ENCODE results near the gene STK4. TPM values are rescaled to one million over a fixed set of nuclear protein-coding genes. Genes with fewer than 3 reads are reported as not detected.

Gene STK4
- total and polyA plus RNA-seq, 2 of the 8 experiments (the other 6 are each of a cell fraction or from before 2014, with no cell fraction given), result 12.0 to 34.3 TPM

DNA sequence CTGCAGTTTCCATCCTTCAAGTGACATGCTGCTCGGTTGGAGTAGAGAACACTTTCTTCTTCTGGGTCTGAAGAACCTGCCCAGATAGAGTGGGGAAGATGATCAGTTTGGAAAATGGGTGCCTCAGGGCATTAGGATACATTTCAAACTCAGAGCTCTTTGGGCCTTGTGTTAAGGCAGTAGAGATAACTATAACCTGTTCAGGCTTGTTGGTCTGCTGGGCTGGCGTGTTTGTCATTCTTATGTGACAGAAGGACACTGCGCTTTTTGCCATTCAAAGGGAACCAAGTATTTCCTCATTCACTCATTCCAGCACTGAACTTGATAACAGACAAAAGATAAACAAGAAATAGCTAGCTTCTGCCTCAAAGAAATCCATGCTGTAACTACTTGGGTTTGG is 9.9 kb upstream of the STK4 start:
- ChIA-PET POLR2A (ENCODE audit: partially characterized antibody) (interaction anchor here (1.5 to 2.2 kb wide), 2 partner anchors 9 to 14 kb away, joined by 8 read pairs; no protein-coding TSS in a partner anchor), CTCF (ENCODE audit: partially characterized antibody) (interaction anchor here (0.7 to 2.7 kb wide), 3 partner anchors 12 to 421 kb away, joined by 4 to 8 read pairs (median 4); no protein-coding TSS in a partner anchor)
- H3K27ac ChIP-seq (ENCODE audit: low read depth, low read length), result no peak overlapping the region
- H3K23me2 ChIP-seq (ENCODE audit: low read depth, low read length), result peaks cover 5% of the 10 kb centered on the region; the same call in 1 of the 2 replicates
- no peak overlapping the region for H3K4me2 ChIP-seq (ENCODE audit: insufficient read depth in 1 of 2, low read depth in 2 of 2, low read length in 2 of 2)
- no peak overlapping the region for H2BK120ac ChIP-seq (replicated peaks; ENCODE audit: low read depth, low read length)
- H2BK20ac ChIP-seq (ENCODE audit: low read length), result no peak overlapping the region
- peaks cover 0 to 4% (median 0%) of the 10 kb centered on the region in 4 experiments; a peak in 1 of 7 replicates for H3K27me3 ChIP-seq (replicated peaks in 1 of 4; ENCODE audit: control insufficient read depth in 3 of 4, extremely low read depth in 1 of 4, insufficient read depth in 3 of 4, low read length in 3 of 4)
- no peak overlapping the region for H2AFZ ChIP-seq (ENCODE audit: low read length)
- H4K5ac ChIP-seq (ENCODE audit: insufficient read length, low read depth, low read length), result no peak overlapping the region
- no peak overlapping the region for H2AK5ac ChIP-seq (ENCODE audit: low read depth, low read length)
- H2BK15ac ChIP-seq (ENCODE audit: low read length), result no peak overlapping the region
- no peak overlapping the region for H3K9ac ChIP-seq (replicated peaks in 1 of 4; ENCODE audit: extremely low read depth in 1 of 4, low read depth in 3 of 4, low read length in 3 of 4)
- DNase-seq (ENCODE audit: low read depth in 1 of 2, low spot score in 2 of 2), result no peak
- no peak overlapping the region for H3K4ac ChIP-seq (replicated peaks; ENCODE audit: insufficient read length, low read depth, low read length)
- no peak overlapping the region for H4K8ac ChIP-seq (ENCODE audit: extremely low read depth, insufficient read depth, low read length)
- H3K4me3 ChIP-seq (ENCODE audit: extremely low read depth in 1 of 4, insufficient read depth in 2 of 4, low read depth in 3 of 4, low read length in 4 of 4), result no peak overlapping the region
- peaks cover 8% of the 10 kb centered on the region for H3K79me1 ChIP-seq (ENCODE audit: low read depth, low read length)
- H3K36me3 ChIP-seq (ENCODE audit: control insufficient read depth in 2 of 4, insufficient read depth in 4 of 4, low read length in 3 of 4), result peaks cover 16 to 43% (median 37%) of the 10 kb centered on the region in 4 experiments
- H2BK12ac ChIP-seq (ENCODE audit: low read depth, low read length), result no peak overlapping the region
- no peak for FAIRE-seq
- H3K4me1 ChIP-seq (replicated peaks in 1 of 4; ENCODE audit: control insufficient read depth in 3 of 4, insufficient read depth in 4 of 4, low read length in 3 of 4), result peaks cover 0 to 10% (median 4%) of the 10 kb centered on the region in 4 experiments; a peak in 5 of 7 replicates
- no peak overlapping the region for H3K18ac ChIP-seq (ENCODE audit: extremely low read depth, low read length)
- no peak overlapping the region for H4K91ac ChIP-seq (replicated peaks; ENCODE audit: insufficient read length, low read length)
- no peak overlapping the region for H2BK5ac ChIP-seq (ENCODE audit: low read depth, low read length)
- peaks cover 2 to 6% of the 10 kb centered on the region in 2 experiments for H4K20me1 ChIP-seq (replicated peaks in 1 of 2; ENCODE audit: control insufficient read depth in 1 of 2, insufficient read depth in 2 of 2, low read length in 2 of 2)
- no peak overlapping the region for H3K56ac ChIP-seq (replicated peaks; ENCODE audit: insufficient read length, low read depth, low read length)
- H3K79me2 ChIP-seq (ENCODE audit: control insufficient read depth in 1 of 2, insufficient read depth in 2 of 2, low read length in 2 of 2), result peaks cover 3 to 20% of the 10 kb centered on the region in 2 experiments; a peak in 3 of 4 replicates
- WGBS, 2 experiments (ENCODE audit: extremely low coverage in 1 of 2, insufficient coverage in 1 of 2, insufficient read length in 1 of 2, insufficient replicate concordance in 2 of 2, low coverage in 1 of 2, low lambda C conversion rate in 2 of 2, missing lambda C conversion rate in 1 of 2), result 84% methylated on average over 3 of the region's 3 CpGs; no CpG with 5 or more reads in 1 of the 2 experiments
- H3K14ac ChIP-seq (ENCODE audit: insufficient read length), result no peak overlapping the region
- no peaks in the 10 kb centered on the region for H3K9me3 ChIP-seq (ENCODE audit: insufficient read depth in 2 of 2, low read depth in 1 of 2, low read length in 1 of 2)
- no peak overlapping the region for H3K23ac ChIP-seq (ENCODE audit: insufficient read length)
- TF ChIP-seq, protein P1, sequence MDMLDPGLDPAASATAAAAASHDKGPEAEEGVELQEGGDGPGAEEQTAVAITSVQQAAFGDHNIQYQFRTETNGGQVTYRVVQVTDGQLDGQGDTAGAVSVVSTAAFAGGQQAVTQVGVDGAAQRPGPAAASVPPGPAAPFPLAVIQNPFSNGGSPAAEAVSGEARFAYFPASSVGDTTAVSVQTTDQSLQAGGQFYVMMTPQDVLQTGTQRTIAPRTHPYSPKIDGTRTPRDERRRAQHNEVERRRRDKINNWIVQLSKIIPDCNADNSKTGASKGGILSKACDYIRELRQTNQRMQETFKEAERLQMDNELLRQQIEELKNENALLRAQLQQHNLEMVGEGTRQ (IDR thresholded peaks at IDR 0.05; ENCODE audit: low read length), result no peak
- TF ChIP-seq RAD21 (IDR thresholded peaks at IDR 0.05 in 1 of 2, conservative IDR thresholded peaks at IDR 0.05 in 1 of 2; ENCODE audit: low read depth in 2 of 2, low read length in 2 of 2), result no peak
- no peak for TF ChIP-seq CTBP2 (IDR thresholded peaks at IDR 0.05; ENCODE audit: borderline replicate concordance, insufficient read depth, insufficient read length, low read length)
- no peak for TF ChIP-seq HDAC6 (IDR thresholded peaks at IDR 0.05; ENCODE audit: low read depth, low read length)

All from H1 (cell line).